ENCODE results near the gene MRPS5. TPM values are rescaled to one million over a fixed set of nuclear protein-coding genes. Genes with fewer than 3 reads are reported as not detected.

MRPS5 gene
- total RNA-seq, 2 experiments from 2014 or later, result 93.0 to 96.1 TPM

DNA sequence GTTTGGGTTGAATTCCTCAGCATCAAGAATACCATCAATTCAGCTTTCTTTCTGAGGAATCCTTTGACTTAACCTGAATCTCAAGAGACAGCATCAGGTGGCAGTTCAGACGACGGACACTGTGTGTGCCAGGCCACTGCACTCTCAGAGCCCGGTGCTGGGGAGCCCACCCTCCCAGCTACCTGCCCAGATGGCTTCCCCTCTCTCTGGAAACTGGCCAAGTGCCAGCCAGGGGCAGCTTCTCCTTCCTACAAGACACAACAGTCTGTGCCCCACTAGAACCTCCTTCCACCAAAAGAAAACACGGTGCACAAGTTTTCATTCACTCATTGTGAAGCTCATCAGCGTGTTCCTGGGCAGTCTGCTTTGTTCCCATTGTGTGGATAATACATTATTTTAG, 67.6 kb downstream of the MRPS5 start:
- intact Hi-C loops (cut with micrococcal nuclease), result no loop called here
- CTCF ChIA-PET, result interaction anchor here (1.0 to 12.1 kb wide), 12 partner anchors 9 to 61 kb away, joined by 3 to 142 read pairs (median 10); partner anchors contain the start of gene MAL
- H3K36me3 Mint-ChIP-seq (ENCODE audit: low read depth), result peaks cover 28% of the 10 kb centered on the region

DNA sequence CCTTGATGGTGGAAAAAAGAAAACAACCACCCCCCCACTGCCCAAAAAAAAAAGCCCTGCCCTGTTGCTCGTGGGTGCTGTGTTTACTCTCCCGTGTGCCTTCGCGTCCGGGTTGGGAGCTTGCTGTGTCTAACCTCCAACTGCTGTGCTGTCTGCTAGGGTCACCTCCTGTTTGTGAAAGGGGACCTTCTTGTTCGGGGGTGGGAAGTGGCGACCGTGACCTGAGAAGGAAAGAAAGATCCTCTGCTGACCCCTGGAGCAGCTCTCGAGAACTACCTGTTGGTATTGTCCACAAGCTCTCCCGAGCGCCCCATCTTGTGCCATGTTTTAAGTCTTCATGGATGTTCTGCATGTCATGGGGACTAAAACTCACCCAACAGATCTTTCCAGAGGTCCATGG, 68.1 kb downstream of the MRPS5 start:
- CTCF ChIA-PET, result interaction anchor here (1.0 to 12.1 kb wide), 15 partner anchors 10 to 61 kb away, joined by 3 to 142 read pairs (median 9); partner anchors contain the start of gene MAL
- H3K4me1 Mint-ChIP-seq (ENCODE audit: low read depth), result peaks cover 70% of the 10 kb centered on the region
- H3K36me3 Mint-ChIP-seq (ENCODE audit: low read depth), result peaks cover 31% of the 10 kb centered on the region
- H3K9me3 Mint-ChIP-seq, result no peaks in the 10 kb centered on the region
- peak overlapping the region; percentile 85 for H3K27ac Mint-ChIP-seq
- intact Hi-C loops (cut with micrococcal nuclease), result no loop called here
- ATAC-seq, result no peak
- POLR2A ChIA-PET, result interaction anchor here (0.7 to 6.6 kb wide), 8 partner anchors 10 to 48 kb away, joined by 3 to 65 read pairs (median 8); no protein-coding TSS in a partner anchor
- TF ChIP-seq, protein P1, sequence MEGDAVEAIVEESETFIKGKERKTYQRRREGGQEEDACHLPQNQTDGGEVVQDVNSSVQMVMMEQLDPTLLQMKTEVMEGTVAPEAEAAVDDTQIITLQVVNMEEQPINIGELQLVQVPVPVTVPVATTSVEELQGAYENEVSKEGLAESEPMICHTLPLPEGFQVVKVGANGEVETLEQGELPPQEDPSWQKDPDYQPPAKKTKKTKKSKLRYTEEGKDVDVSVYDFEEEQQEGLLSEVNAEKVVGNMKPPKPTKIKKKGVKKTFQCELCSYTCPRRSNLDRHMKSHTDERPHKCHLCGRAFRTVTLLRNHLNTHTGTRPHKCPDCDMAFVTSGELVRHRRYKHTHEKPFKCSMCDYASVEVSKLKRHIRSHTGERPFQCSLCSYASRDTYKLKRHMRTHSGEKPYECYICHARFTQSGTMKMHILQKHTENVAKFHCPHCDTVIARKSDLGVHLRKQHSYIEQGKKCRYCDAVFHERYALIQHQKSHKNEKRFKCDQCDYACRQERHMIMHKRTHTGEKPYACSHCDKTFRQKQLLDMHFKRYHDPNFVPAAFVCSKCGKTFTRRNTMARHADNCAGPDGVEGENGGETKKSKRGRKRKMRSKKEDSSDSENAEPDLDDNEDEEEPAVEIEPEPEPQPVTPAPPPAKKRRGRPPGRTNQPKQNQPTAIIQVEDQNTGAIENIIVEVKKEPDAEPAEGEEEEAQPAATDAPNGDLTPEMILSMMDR (IDR thresholded peaks at IDR 0.05), result peak; percentile 11
- H3K27me3 Mint-ChIP-seq, result no peaks in the 10 kb centered on the region
- no peak overlapping the region for H3K4me3 Mint-ChIP-seq
- DNase-seq, result peak; percentile 59

More for the DNA sequence above, 67.6 kb downstream of the MRPS5 start:
- no peak overlapping the region for H3K4me3 Mint-ChIP-seq
- TF ChIP-seq, protein P1 (IDR thresholded peaks at IDR 0.05), result no peak
- POLR2A ChIA-PET, result interaction anchor here (0.7 to 6.6 kb wide), 8 partner anchors 9 to 48 kb away, joined by 3 to 65 read pairs (median 8); no protein-coding TSS in a partner anchor
- H3K4me1 Mint-ChIP-seq (ENCODE audit: low read depth), result peaks cover 65% of the 10 kb centered on the region
- no peaks in the 10 kb centered on the region for H3K27me3 Mint-ChIP-seq
- H3K9me3 Mint-ChIP-seq, result no peaks in the 10 kb centered on the region
- no peak for DNase-seq
- H3K27ac Mint-ChIP-seq, result peak overlapping the region; percentile 85
- no peak for ATAC-seq

DNA sequence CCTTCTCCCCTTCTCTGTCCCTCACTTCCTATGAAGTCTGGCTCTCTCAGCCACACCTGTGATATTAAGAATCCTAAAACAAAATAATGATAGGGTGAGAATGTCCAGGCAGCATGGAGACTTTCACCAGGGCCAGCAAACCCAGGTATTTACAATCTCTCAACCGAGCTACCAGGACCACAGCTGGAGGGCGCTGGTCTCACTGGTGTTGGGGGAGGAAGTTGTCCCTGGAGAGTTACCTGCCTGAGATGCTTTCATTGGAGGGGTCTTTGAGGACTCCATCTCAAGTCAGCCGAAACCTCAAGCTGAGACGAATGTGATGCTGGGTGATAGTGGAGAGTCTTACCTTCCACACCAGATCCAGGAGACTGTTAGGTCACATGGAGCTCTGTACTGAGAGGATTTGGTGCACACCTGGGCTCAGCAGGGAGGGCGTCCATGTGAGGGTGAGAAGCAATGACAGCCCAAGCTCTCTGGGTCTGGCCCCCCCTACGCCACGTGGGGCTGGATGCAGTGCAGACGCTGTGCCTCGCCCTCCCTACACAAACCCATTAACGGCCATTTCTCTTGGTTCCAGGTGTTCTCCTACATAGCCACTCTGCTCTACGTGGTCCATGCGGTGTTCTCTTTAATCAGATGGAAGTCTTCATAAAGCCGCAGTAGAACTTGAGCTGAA, 68.7 kb downstream of the MRPS5 start:
- Mint-ChIP-seq H3K36me3 (ENCODE audit: low read depth) (peaks cover 31% of the 10 kb centered on the region), H3K9me3 (no peaks in the 10 kb centered on the region), H3K27me3 (no peaks in the 10 kb centered on the region), H3K4me1 (ENCODE audit: low read depth) (peaks cover 70% of the 10 kb centered on the region), H3K4me3 (no peak overlapping the region), H3K27ac (no peak overlapping the region)
- ATAC-seq (no peak), DNase-seq (no peak)
- CTCF ChIA-PET, result interaction anchor here (1.0 to 12.1 kb wide), 15 partner anchors 9 to 62 kb away, joined by 3 to 142 read pairs (median 9); partner anchors contain the start of gene MAL
- intact Hi-C loops (cut with micrococcal nuclease), result no loop called here
- TF ChIP-seq, protein P1 (IDR thresholded peaks at IDR 0.05), result no peak
- POLR2A ChIA-PET, result interaction anchor here (0.7 to 6.6 kb wide), 8 partner anchors 10 to 30 kb away, joined by 3 to 65 read pairs (median 8); no protein-coding TSS in a partner anchor

- DNase-seq, result no peak
- peaks cover 31% of the 10 kb centered on the region for H3K36me3 Mint-ChIP-seq (ENCODE audit: low read depth)
- ChIA-PET CTCF (interaction anchor here (1.5 to 12.1 kb wide), 8 partner anchors 8 to 62 kb away, joined by 3 to 142 read pairs (median 18); partner anchors contain the start of gene MAL), POLR2A (interaction anchor here (1.3 to 6.6 kb wide), 4 partner anchors 11 to 30 kb away, joined by 3 to 65 read pairs (median 15); no protein-coding TSS in a partner anchor)
- H3K9me3 Mint-ChIP-seq, result no peaks in the 10 kb centered on the region
- intact Hi-C loops (cut with micrococcal nuclease), result no loop called here
- no peak overlapping the region for H3K27ac Mint-ChIP-seq
- no peak overlapping the region for H3K4me3 Mint-ChIP-seq
- H3K27me3 Mint-ChIP-seq, result no peaks in the 10 kb centered on the region
- no peak for ATAC-seq
- H3K4me1 Mint-ChIP-seq (ENCODE audit: low read depth), result peaks cover 75% of the 10 kb centered on the region
- TF ChIP-seq, protein P1 (IDR thresholded peaks at IDR 0.05), result no peak
These were observed 69.3 kb downstream of the MRPS5 start for GRCh38 chr2:95052307-95052706.

All from activated CD8-positive, alpha-beta T cell treated with anti-CD3 and anti-CD28 coated beads for 36 hours (primary cell).